SK-N-SH treated with all-trans-retinoic acid at 6 μM for 48 hours (cell line): ENCODE results near the gene UROC1.

Experiments used
- ATAC-seq: fragments of 200-7000 bp; cut with Tn5 transposase; 3 replicates; pipeline ENCODE4 v1.9.1; 2020; ENCODE audit warnings: mild to moderate bottlenecking, moderate library complexity
- ARNTL ChIP-seq: fragments of 450-650 bp; formaldehyde crosslinking; IDR thresholded peaks from 2 replicates; pipeline ENCODE4 v1.5.0; 2020; ENCODE audit warnings: low read depth, mild to moderate bottlenecking, moderate library complexity, borderline replicate concordance
- BACH2 ChIP-seq: fragments of 250-450 bp; sonication (Bioruptor Pico); IDR thresholded peaks from 2 replicates; pipeline ENCODE4 v1.9.0; 2021; ENCODE audit warnings: mild to moderate bottlenecking, borderline replicate concordance
- CSDC2 ChIP-seq: fragments of 250-450 bp; sonication (Bioruptor Pico); IDR thresholded peaks from 2 replicates; pipeline ENCODE4 v1.5.0; 2020; ENCODE audit warnings: mild to moderate bottlenecking, moderate library complexity
- GLIS3 ChIP-seq: fragments of 250-450 bp; sonication (Bioruptor Pico); IDR thresholded peaks from 2 replicates; pipeline ENCODE4 v1.5.0; 2020; ENCODE audit warnings: mild to moderate bottlenecking, moderate library complexity
- ISL1 ChIP-seq: fragments of 250-450 bp; sonication (Bioruptor Pico); IDR thresholded peaks from 2 replicates; pipeline ENCODE4 v2.1.2; 2022; ENCODE audit warnings: mild to moderate bottlenecking, moderate library complexity
- OSR1 ChIP-seq: fragments of 250-450 bp; sonication (Bioruptor Pico); IDR thresholded peaks from 2 replicates; pipeline ENCODE4 v1.8.0; 2022; ENCODE audit warnings: moderate library complexity, mild to moderate bottlenecking, inconsistent platforms
- PATZ1 ChIP-seq: fragments of 250-450 bp; sonication (Bioruptor Pico); IDR thresholded peaks from 2 replicates; pipeline ENCODE4 v1.8.0; 2020; ENCODE audit warnings: mild to moderate bottlenecking, moderate library complexity, borderline replicate concordance
- POU6F1 ChIP-seq: fragments of 250-450 bp; sonication (Bioruptor Pico); IDR thresholded peaks from 2 replicates; pipeline ENCODE4 v1.8.0; 2021; ENCODE audit warnings: low read depth, mild to moderate bottlenecking, moderate library complexity, borderline replicate concordance
- PPARA ChIP-seq: fragments of 250-450 bp; sonication (Bioruptor Pico); IDR thresholded peaks from 2 replicates; pipeline ENCODE4 v1.5.0; 2020; ENCODE audit warnings: mild to moderate bottlenecking, borderline replicate concordance
- RARB ChIP-seq: fragments of 250-450 bp; sonication (Bioruptor Pico); IDR thresholded peaks from 2 replicates; pipeline ENCODE4 v1.8.0; 2021; ENCODE audit warnings: mild to moderate bottlenecking, moderate library complexity
- SNAI2 ChIP-seq: fragments of 250-450 bp; sonication (Bioruptor Pico); IDR thresholded peaks from 2 replicates; pipeline ENCODE4 v1.5.0; 2020; ENCODE audit warnings: mild to moderate bottlenecking, moderate library complexity
- TCF4 ChIP-seq: fragments of 250-450 bp; sonication (Bioruptor Pico); IDR thresholded peaks from 2 replicates; pipeline ENCODE4 v1.8.0; 2021; ENCODE audit warnings: mild to moderate bottlenecking, moderate library complexity, borderline replicate concordance
- TOX ChIP-seq: fragments of 250-450 bp; sonication (Bioruptor Pico); IDR thresholded peaks from 2 replicates; pipeline ENCODE4 v1.8.0; 2021; ENCODE audit warnings: mild to moderate bottlenecking, moderate library complexity, borderline replicate concordance
- TSHZ2 ChIP-seq: fragments of 250-450 bp; sonication (Bioruptor Pico); IDR thresholded peaks from 2 replicates; pipeline ENCODE4 v1.5.0; 2020; ENCODE audit warnings: mild to moderate bottlenecking, moderate library complexity
- ZC3H10 ChIP-seq: fragments of 250-450 bp; sonication (Bioruptor Pico); IDR thresholded peaks from 2 replicates; pipeline ENCODE4 v1.5.1; 2021; ENCODE audit warnings: mild to moderate bottlenecking, moderate library complexity
- ZFP3 ChIP-seq: fragments of 250-450 bp; sonication (Bioruptor Pico); IDR thresholded peaks from 2 replicates; pipeline ENCODE4 v1.5.0; 2020; ENCODE audit warnings: mild to moderate bottlenecking, moderate library complexity
- ZFP30 ChIP-seq: fragments of 450-650 bp; formaldehyde crosslinking; IDR thresholded peaks from 2 replicates; pipeline ENCODE4 v1.5.0; 2022; ENCODE audit warnings: mild to moderate bottlenecking, moderate library complexity
- ZNF565 ChIP-seq: fragments of 450-650 bp; formaldehyde crosslinking; conservative IDR thresholded peaks from 2 replicates; pipeline ENCODE4 v1.5.0; 2020; ENCODE audit warnings: low read depth, mild to moderate bottlenecking, moderate library complexity
- ZNF8 ChIP-seq: fragments of 450-650 bp; formaldehyde crosslinking; IDR thresholded peaks from 2 replicates; pipeline ENCODE4 v1.5.0; 2020; ENCODE audit warnings: mild to moderate bottlenecking, moderate library complexity
- TF ChIP-seq, protein P1 (sequence below): fragments of 250-450 bp; sonication (Bioruptor Pico); IDR thresholded peaks from 2 replicates; pipeline ENCODE4 v1.5.1; 2020; ENCODE audit warnings: low read depth, mild to moderate bottlenecking, moderate library complexity
- TF ChIP-seq, protein P2 (sequence below): fragments of 250-450 bp; sonication (Bioruptor Pico); IDR thresholded peaks from 2 replicates; pipeline ENCODE4 v1.5.1; 2021; ENCODE audit warnings: mild to moderate bottlenecking, moderate library complexity

The UROC1 gene

DNA sequence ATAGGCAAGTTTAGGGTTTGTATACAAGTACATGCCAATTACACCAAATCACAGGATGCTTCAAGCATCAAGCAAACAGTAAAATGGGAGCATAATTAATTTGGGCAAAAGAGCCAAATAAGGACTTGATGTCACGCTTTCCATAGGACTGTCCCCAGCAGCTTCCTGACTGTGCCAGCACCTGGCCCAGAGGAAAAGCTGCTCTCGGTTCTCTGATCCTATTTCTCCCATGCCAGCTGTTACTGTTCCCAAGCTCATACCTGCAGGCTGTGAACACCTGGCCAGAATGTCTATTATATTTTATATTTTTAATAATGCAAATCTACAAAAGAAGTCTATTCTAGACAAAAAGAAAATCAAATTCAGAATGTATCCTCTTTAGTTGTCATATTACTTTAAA lies 54.1 kb downstream of the UROC1 start:
- TF ChIP-seq ZC3H10 (CRISPR knock-in tag) (no peak), CSDC2 (CRISPR knock-in tag) (no peak), BACH2 (no peak), TCF4 (CRISPR knock-in tag) (no peak), ARNTL (CRISPR knock-in tag) (no peak), TOX (CRISPR knock-in tag) (no peak)
- TF ChIP-seq, protein P1, sequence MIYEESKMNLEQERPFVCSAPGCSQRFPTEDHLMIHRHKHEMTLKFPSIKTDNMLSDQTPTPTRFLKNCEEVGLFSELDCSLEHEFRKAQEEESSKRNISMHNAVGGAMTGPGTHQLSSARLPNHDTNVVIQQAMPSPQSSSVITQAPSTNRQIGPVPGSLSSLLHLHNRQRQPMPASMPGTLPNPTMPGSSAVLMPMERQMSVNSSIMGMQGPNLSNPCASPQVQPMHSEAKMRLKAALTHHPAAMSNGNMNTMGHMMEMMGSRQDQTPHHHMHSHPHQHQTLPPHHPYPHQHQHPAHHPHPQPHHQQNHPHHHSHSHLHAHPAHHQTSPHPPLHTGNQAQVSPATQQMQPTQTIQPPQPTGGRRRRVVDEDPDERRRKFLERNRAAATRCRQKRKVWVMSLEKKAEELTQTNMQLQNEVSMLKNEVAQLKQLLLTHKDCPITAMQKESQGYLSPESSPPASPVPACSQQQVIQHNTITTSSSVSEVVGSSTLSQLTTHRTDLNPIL (CRISPR knock-in tag) = no peak
- TF ChIP-seq, all 23 proteins: peak for 0
- ATAC-seq = no peak

DNA sequence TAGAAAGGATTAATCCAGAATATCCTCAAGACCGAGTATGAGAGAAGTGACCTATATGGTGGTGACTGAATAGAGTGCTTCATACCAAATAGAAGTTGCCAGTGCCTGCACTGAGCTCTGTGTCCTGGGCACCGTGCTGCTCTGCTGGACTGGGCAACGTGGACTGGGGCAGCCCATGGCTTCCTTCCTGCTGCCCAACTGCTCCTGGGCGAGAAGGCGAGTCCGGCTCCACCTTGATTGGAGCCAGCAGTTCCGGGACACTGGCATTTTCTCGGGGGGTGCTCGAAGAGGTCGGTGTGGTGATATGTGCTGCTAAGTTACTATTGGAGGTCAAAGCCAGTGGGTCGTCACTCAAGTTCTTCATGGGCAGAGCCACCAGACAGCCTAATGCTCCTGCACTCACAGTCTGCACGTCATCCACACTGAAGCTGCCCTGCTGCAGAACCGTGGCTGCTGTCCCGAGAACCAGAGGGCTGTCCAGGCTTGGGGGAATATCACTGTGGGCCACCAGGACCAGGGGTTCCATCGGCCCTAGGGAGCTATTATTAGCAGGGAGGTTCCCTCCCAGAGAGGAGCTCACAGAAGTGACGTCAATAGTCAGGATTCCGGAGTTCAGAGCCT lies 56.0 kb downstream of the UROC1 start:
- TF ChIP-seq CSDC2 (CRISPR knock-in tag) (no peak), ZFP30 (CRISPR knock-in tag) (no peak), ZFP3 (CRISPR knock-in tag) (no peak), PPARA (CRISPR knock-in tag) (no peak), PATZ1 (CRISPR knock-in tag) (no peak), TCF4 (CRISPR knock-in tag) (no peak), ISL1 (CRISPR knock-in tag) (no peak), OSR1 (no peak), ARNTL (CRISPR knock-in tag) (no peak), POU6F1 (no peak), BACH2 (no peak), GLIS3 (no peak), ZC3H10 (CRISPR knock-in tag) (no peak), TSHZ2 (CRISPR knock-in tag) (no peak), ZNF8 (no peak)
- TF ChIP-seq, protein P2, sequence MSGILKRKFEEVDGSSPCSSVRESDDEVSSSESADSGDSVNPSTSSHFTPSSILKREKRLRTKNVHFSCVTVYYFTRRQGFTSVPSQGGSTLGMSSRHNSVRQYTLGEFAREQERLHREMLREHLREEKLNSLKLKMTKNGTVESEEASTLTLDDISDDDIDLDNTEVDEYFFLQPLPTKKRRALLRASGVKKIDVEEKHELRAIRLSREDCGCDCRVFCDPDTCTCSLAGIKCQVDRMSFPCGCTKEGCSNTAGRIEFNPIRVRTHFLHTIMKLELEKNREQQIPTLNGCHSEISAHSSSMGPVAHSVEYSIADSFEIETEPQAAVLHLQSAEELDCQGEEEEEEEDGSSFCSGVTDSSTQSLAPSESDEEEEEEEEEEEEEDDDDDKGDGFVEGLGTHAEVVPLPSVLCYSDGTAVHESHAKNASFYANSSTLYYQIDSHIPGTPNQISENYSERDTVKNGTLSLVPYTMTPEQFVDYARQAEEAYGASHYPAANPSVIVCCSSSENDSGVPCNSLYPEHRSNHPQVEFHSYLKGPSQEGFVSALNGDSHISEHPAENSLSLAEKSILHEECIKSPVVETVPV (CRISPR knock-in tag) = no peak
- TF ChIP-seq, protein P1 (CRISPR knock-in tag) = no peak

GRCh38 chr3:126460381-126460780 lies 57.2 kb downstream of the UROC1 start:
- ATAC-seq = no peak
- TF ChIP-seq ISL1 (CRISPR knock-in tag) (no peak), TSHZ2 (CRISPR knock-in tag) (no peak), CSDC2 (CRISPR knock-in tag) (no peak), SNAI2 (CRISPR knock-in tag) (no peak), ZNF565 (CRISPR knock-in tag) (no peak), RARB (CRISPR knock-in tag) (no peak), TCF4 (CRISPR knock-in tag) (no peak), ZFP3 (CRISPR knock-in tag) (no peak)
- TF ChIP-seq, protein P2 (CRISPR knock-in tag) = no peak

More for the DNA sequence above, 56.0 kb downstream of the UROC1 start:
- ATAC-seq = no peak
